Fibroblast of lung (primary cell): ENCODE measurements around the gene BLOC1S4. TPM values are rescaled to one million over a fixed set of nuclear protein-coding genes. Genes with fewer than 3 reads are reported as not detected.

Source experiments
- DNase-seq, 2 donors: peaks; one replicate each; pipeline versions ENCODE4 v3.0.0 to v3.0.0-alpha.2; 2010; ENCODE audit warnings: low read depth in 2 of 2
- H2AFZ ChIP-seq: 2 replicates; pipeline ENCODE4 v1.5.1; 2012; ENCODE audit warnings: low read length, control low read depth, inconsistent platforms
- H3K27ac ChIP-seq: 2 replicates; pipeline ENCODE4 v1.5.1; 2011; ENCODE audit warnings: low read length, control low read depth; ENCODE audit not compliant: insufficient read depth
- H3K27me3 ChIP-seq: 2 replicates; pipeline ENCODE4 v1.5.1; 2011; ENCODE audit warnings: mild to moderate bottlenecking, low read length; ENCODE audit not compliant: control insufficient read depth, insufficient read depth
- H3K36me3 ChIP-seq: 2 replicates; pipeline ENCODE4 v1.5.1; 2011; ENCODE audit warnings: low read length; ENCODE audit not compliant: control insufficient read depth, insufficient read depth
- H3K4me1 ChIP-seq: 2 replicates; pipeline ENCODE4 v1.5.1; 2011; ENCODE audit warnings: low read length; ENCODE audit not compliant: control insufficient read depth, insufficient read depth; ENCODE audit errors: extremely low read depth
- H3K4me2 ChIP-seq: 2 replicates; pipeline ENCODE4 v1.5.1; 2011; ENCODE audit warnings: low read length, control low read depth; ENCODE audit not compliant: insufficient read depth; ENCODE audit errors: extremely low read depth
- H3K4me3 ChIP-seq, 4 experiments: fragments of 200-600 bp in 1 of 4; sonication (generic) in 1 of 4; replicated peaks in 1 of 4; 2 replicates each; pipeline ENCODE4 v1.5.1; 2011 to 2016; ENCODE audit warnings: low read length in 4 of 4, low read depth in 3 of 4, mild to moderate bottlenecking in 3 of 4, control low read depth in 2 of 4, inconsistent platforms in 1 of 4, mixed read lengths in 1 of 4; ENCODE audit not compliant: insufficient read depth in 1 of 4; ENCODE audit errors: control extremely low read depth in 1 of 4
- H3K79me2 ChIP-seq: 2 replicates; pipeline ENCODE4 v1.5.1; 2012; ENCODE audit warnings: mild to moderate bottlenecking, low read length, inconsistent platforms; ENCODE audit not compliant: control insufficient read depth, insufficient read depth
- H3K9ac ChIP-seq: 2 replicates; pipeline ENCODE4 v1.5.1; 2011; ENCODE audit warnings: mild to moderate bottlenecking, low read length, control low read depth; ENCODE audit not compliant: insufficient read depth
- H3K9me3 ChIP-seq: 2 replicates; pipeline ENCODE4 v1.5.1; 2012; ENCODE audit warnings: low read depth, low read length; ENCODE audit not compliant: control insufficient read depth, insufficient read depth
- H4K20me1 ChIP-seq: 2 replicates; pipeline ENCODE4 v1.5.1; 2011; ENCODE audit warnings: low read length; ENCODE audit not compliant: control insufficient read depth, insufficient read depth; ENCODE audit errors: extremely low read depth
- CTCF ChIP-seq, 2 donors: IDR thresholded peaks in 1 of 2; conservative IDR thresholded peaks in 1 of 2; 1 replicate in 1 of 2; 2 replicates in 1 of 2; pipeline ENCODE4 v1.5.1; 2011 to 2012; ENCODE audit warnings: low read length in 2 of 2, control low read depth in 1 of 2, inconsistent platforms in 1 of 2, low read depth in 1 of 2, mild to moderate bottlenecking in 1 of 2
- EZH2 ChIP-seq: IDR thresholded peaks from 2 replicates; pipeline ENCODE4 v1.5.1; 2012; ENCODE audit warnings: low read length, control low read depth, mild to moderate bottlenecking; ENCODE audit errors: missing control alignments
- polyA plus RNA-seq, 2 donors: library from polyadenylated mRNA; depleted of rRNA in 1 of 2; stranded (reverse) in 1 of 2; unstranded in 1 of 2; fragments of >200 nt; gene quantifications; 2 replicates each; pipeline ENCODE4 v1.2.1, GENCODE V29; 2011 to 2012; ENCODE audit warnings: missing spikeins in 1 of 2
- total RNA-seq: library from RNA; depleted of rRNA; stranded (reverse); fragments of >200 nt; gene quantifications from 2 replicates; pipeline ENCODE4 v1.2.1, GENCODE V29; 2014

Gene BLOC1S4
- total and polyA plus RNA-seq, 2 donors (not counting 1 experiment from before 2014, with no cell fraction given) = 12.2 to 13.5 TPM

DNA sequence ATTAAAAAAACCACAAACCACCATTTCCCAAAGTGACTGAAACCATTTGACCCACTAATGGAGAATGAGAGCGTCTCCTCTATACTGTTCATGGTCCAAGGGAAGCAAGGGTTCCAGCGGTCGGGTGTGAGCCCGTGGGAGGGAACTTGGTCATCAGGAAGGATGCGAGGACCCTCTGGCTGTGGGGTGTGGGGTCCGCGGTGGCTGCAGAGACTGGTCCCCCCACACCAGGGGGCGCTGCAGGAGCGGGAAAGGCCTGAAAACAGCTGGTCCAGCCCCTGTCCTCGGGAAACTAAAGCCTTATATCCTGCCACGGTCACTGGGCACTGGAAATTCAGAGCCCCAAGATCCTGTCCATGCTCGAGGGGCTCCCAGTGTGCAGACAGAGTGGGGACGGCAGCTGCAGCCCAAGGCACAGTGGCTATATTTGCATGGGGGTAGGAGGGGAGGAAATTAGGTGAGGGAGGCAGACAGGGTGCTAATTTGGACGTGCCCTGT, 4.3 kb downstream of the BLOC1S4 start:
- Histone ChIP-seq H3K27me3 (no peaks in the 10 kb centered on the region), H3K9ac (no peak overlapping the region), H3K4me3 (no peak overlapping the region), H4K20me1 (no peaks in the 10 kb centered on the region), H3K36me3 (no peaks in the 10 kb centered on the region), H3K27ac (no peak overlapping the region), H2AFZ (peak overlapping the region; percentile 65), H3K4me2 (peak overlapping the region; percentile 64), H3K79me2 (peaks cover 17% of the 10 kb centered on the region), H3K4me1 (no peaks in the 10 kb centered on the region), H3K9me3 (no peaks in the 10 kb centered on the region)
- TF ChIP-seq CTCF (conservative IDR thresholded peaks at IDR 0.05 in 1 of 2, IDR thresholded peaks at IDR 0.05 in 1 of 2; ENCODE audit: low read depth in 1 of 2, low read length in 2 of 2) (peak; percentile 93), EZH2 (no peak)
- peak; percentile 53 to 72 for DNase-seq

DNA sequence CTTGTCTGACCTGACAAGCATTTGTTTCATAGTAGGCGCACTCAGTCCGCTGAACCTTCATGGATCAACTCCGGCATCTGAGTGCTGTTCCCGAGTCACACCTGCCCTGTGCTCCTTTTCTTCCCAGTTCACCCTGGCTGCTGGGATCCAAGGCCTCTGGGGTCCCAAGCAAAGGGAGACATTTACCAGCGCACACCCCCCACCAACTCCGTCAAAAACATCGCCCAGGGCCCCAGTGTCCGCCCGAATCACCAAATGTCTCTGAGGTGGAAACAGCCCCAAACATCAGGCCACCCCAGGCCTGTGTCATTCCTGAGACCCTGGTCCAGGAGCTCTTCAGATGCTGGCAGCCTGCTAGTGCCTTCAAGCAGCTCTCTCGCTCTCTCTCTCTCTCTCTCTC, 5.1 kb downstream of the BLOC1S4 start:
- no peak overlapping the region for H3K27ac ChIP-seq
- no peak for TF ChIP-seq EZH2
- no peak for TF ChIP-seq CTCF (conservative IDR thresholded peaks at IDR 0.05 in 1 of 2, IDR thresholded peaks at IDR 0.05 in 1 of 2; ENCODE audit: low read depth in 1 of 2, low read length in 2 of 2)
- no peak overlapping the region for H3K4me3 ChIP-seq
- no peaks in the 10 kb centered on the region for H3K9me3 ChIP-seq
- H3K4me2 ChIP-seq = no peak overlapping the region
- no peak overlapping the region for H2AFZ ChIP-seq
- no peak overlapping the region for H3K9ac ChIP-seq
- peaks cover 17% of the 10 kb centered on the region for H3K79me2 ChIP-seq
- DNase-seq = no peak
- H4K20me1 ChIP-seq = no peaks in the 10 kb centered on the region
- no peaks in the 10 kb centered on the region for H3K27me3 ChIP-seq
- H3K4me1 ChIP-seq = no peaks in the 10 kb centered on the region
- H3K36me3 ChIP-seq = no peaks in the 10 kb centered on the region

GRCh38 chr4:6722891-6723290, 6.9 kb downstream of the BLOC1S4 start:
- Histone ChIP-seq H3K9me3 (no peaks in the 10 kb centered on the region), H3K4me3 (no peak overlapping the region), H4K20me1 (no peaks in the 10 kb centered on the region), H3K4me2 (no peak overlapping the region), H3K79me2 (peaks cover 4% of the 10 kb centered on the region), H3K27me3 (no peaks in the 10 kb centered on the region), H2AFZ (no peak overlapping the region), H3K9ac (no peak overlapping the region), H3K4me1 (no peaks in the 10 kb centered on the region), H3K36me3 (no peaks in the 10 kb centered on the region), H3K27ac (no peak overlapping the region)
- TF ChIP-seq CTCF (conservative IDR thresholded peaks at IDR 0.05 in 1 of 2, IDR thresholded peaks at IDR 0.05 in 1 of 2; ENCODE audit: low read depth in 1 of 2, low read length in 2 of 2) (no peak), EZH2 (no peak)
- no peak for DNase-seq
